H1 (cell line): Measurements from ENCODE around the gene CST5. TPM values are rescaled to one million over a fixed set of nuclear protein-coding genes. Genes with fewer than 3 reads are reported as not detected.

Experiments used
- CTCF ChIA-PET: fragments of 300-600 bp; sonication (Branson Sonifier 250); formaldehyde crosslinking; loops from one replicate; lab custom pipeline; 2021; ENCODE audit not compliant: partially characterized antibody; lab: Charles Lee
- POLR2A ChIA-PET: fragments of 300-600 bp; sonication (Branson Sonifier 250); formaldehyde crosslinking; loops from one replicate; lab custom pipeline; 2021; ENCODE audit warnings: inconsistent platforms; ENCODE audit not compliant: partially characterized antibody; lab: Charles Lee
- DNase-seq, 2 experiments: peaks; one replicate each; pipeline versions ENCODE4 v3.0.0 to v3.0.0-alpha.2; 2010 to 2022; ENCODE audit warnings: low spot score in 2 of 2, low read depth in 1 of 2, mixed read lengths in 1 of 2
- FAIRE-seq: peaks from 2 replicates; lab custom pipeline; 2011; peaks lifted over from hg19 to GRCh38; lab: Jason Lieb, UNC
- H2AFZ ChIP-seq: 2 replicates; pipeline ENCODE4 v1.8.1; 2012; ENCODE audit warnings: low read length, inconsistent platforms
- H2AK5ac ChIP-seq: 2 replicates; pipeline ENCODE4 v1.6.1; 2013; ENCODE audit warnings: low read depth, low read length
- H2BK120ac ChIP-seq: replicated peaks from 2 replicates; pipeline ENCODE3; 2013; ENCODE audit warnings: low read depth, low read length, inconsistent platforms
- H2BK12ac ChIP-seq: 2 replicates; pipeline ENCODE4 v1.6.1; 2013; ENCODE audit warnings: low read depth, low read length
- H2BK15ac ChIP-seq: 2 replicates; pipeline ENCODE4 v1.6.1; 2013; ENCODE audit warnings: low read length
- H2BK20ac ChIP-seq: 2 replicates; pipeline ENCODE4 v1.6.1; 2013; ENCODE audit warnings: low read length
- H2BK5ac ChIP-seq: 2 replicates; pipeline ENCODE4 v1.6.1; 2013; ENCODE audit warnings: low read depth, low read length
- H3K14ac ChIP-seq: 2 replicates; pipeline ENCODE4 v1.6.1; 2013; ENCODE audit warnings: inconsistent platforms; ENCODE audit not compliant: insufficient read length
- H3K18ac ChIP-seq: 2 replicates; pipeline ENCODE4 v1.6.1; 2013; ENCODE audit warnings: low read length; ENCODE audit errors: extremely low read depth
- H3K23ac ChIP-seq: 2 replicates; pipeline ENCODE4 v1.6.1; 2013; ENCODE audit warnings: inconsistent platforms; ENCODE audit not compliant: insufficient read length
- H3K23me2 ChIP-seq: 2 replicates; pipeline ENCODE4 v1.6.1; 2013; ENCODE audit warnings: low read depth, low read length
- H3K27ac ChIP-seq: 2 replicates; pipeline ENCODE4 v1.6.1; 2011; ENCODE audit warnings: low read depth, low read length, inconsistent platforms
- H3K27me3 ChIP-seq, 4 experiments: replicated peaks in 1 of 4; 1 replicate in 1 of 4; 2 replicates in 3 of 4; pipeline versions ENCODE4 v1.6.1 to v1.8.1; 2011 to 2013; ENCODE audit warnings: low read length in 3 of 4, mild to moderate bottlenecking in 3 of 4, inconsistent platforms in 2 of 4, mixed read lengths in 2 of 4, moderate library complexity in 1 of 4; ENCODE audit not compliant: control insufficient read depth in 3 of 4, insufficient read depth in 3 of 4; ENCODE audit errors: extremely low read depth in 1 of 4
- H3K36me3 ChIP-seq, 4 experiments: 2 replicates each; pipeline versions ENCODE4 v1.6.1 to v1.8.1; 2011 to 2013; ENCODE audit warnings: mild to moderate bottlenecking in 4 of 4, low read length in 3 of 4, moderate library complexity in 2 of 4, control low read depth in 1 of 4, inconsistent platforms in 1 of 4; ENCODE audit not compliant: insufficient read depth in 4 of 4, control insufficient read depth in 2 of 4
- H3K4ac ChIP-seq: replicated peaks from 2 replicates; pipeline ENCODE3; 2013; ENCODE audit warnings: low read length, low read depth, mixed read lengths, inconsistent platforms; ENCODE audit not compliant: insufficient read length
- H3K4me1 ChIP-seq, 4 experiments: replicated peaks in 1 of 4; 1 replicate in 1 of 4; 2 replicates in 3 of 4; pipeline versions ENCODE4 v1.6.1 to v1.8.1; 2011 to 2013; ENCODE audit warnings: low read length in 3 of 4, inconsistent platforms in 2 of 4, mixed read lengths in 1 of 4; ENCODE audit not compliant: insufficient read depth in 4 of 4, control insufficient read depth in 3 of 4
- H3K4me2 ChIP-seq, 2 experiments: 2 replicates each; pipeline versions ENCODE4 v1.6.1 to v1.8.1; 2011 to 2013; ENCODE audit warnings: low read depth in 2 of 2, low read length in 2 of 2, control low read depth in 1 of 2, inconsistent platforms in 1 of 2, mild to moderate bottlenecking in 1 of 2; ENCODE audit not compliant: insufficient read depth in 1 of 2
- H3K4me3 ChIP-seq, 4 experiments: fragments of 200-600, 300-600 bp in 1 of 4; sonication (generic), shearing (Covaris generic), sonication (Bioruptor Twin) in 1 of 4; 2 replicates each; pipeline versions ENCODE4 v1.5.1 to v1.8.1; 2011 to 2016; ENCODE audit warnings: low read length in 4 of 4, low read depth in 3 of 4, control low read depth in 2 of 4, inconsistent platforms in 2 of 4, mild to moderate bottlenecking in 2 of 4, mixed read lengths in 1 of 4, moderate library complexity in 1 of 4; ENCODE audit not compliant: insufficient read depth in 2 of 4; ENCODE audit errors: extremely low read depth in 1 of 4
- H3K56ac ChIP-seq: replicated peaks from 2 replicates; pipeline ENCODE3; 2013; ENCODE audit warnings: low read depth, mild to moderate bottlenecking, mixed read lengths, low read length, inconsistent platforms; ENCODE audit not compliant: insufficient read length
- H3K79me1 ChIP-seq: 2 replicates; pipeline ENCODE4 v1.6.1; 2013; ENCODE audit warnings: low read depth, low read length, control low read depth
- H3K79me2 ChIP-seq, 2 experiments: 2 replicates each; pipeline versions ENCODE4 v1.6.1 to v1.8.1; 2012 to 2013; ENCODE audit warnings: low read length in 2 of 2, mild to moderate bottlenecking in 2 of 2, inconsistent platforms in 1 of 2; ENCODE audit not compliant: insufficient read depth in 2 of 2, control insufficient read depth in 1 of 2
- H3K9ac ChIP-seq, 4 experiments: replicated peaks in 1 of 4; 1 replicate in 1 of 4; 2 replicates in 3 of 4; pipeline versions ENCODE4 v1.6.1 to v1.8.1; 2011 to 2013; ENCODE audit warnings: low read depth in 3 of 4, low read length in 3 of 4, control low read depth in 2 of 4, mild to moderate bottlenecking in 2 of 4, moderate library complexity in 2 of 4, inconsistent platforms in 1 of 4; ENCODE audit errors: extremely low read depth in 1 of 4
- H3K9me3 ChIP-seq, 2 experiments: 2 replicates each; pipeline versions ENCODE4 v1.6.1 to v1.8.1; 2012 to 2013; ENCODE audit warnings: mild to moderate bottlenecking in 2 of 2, moderate library complexity in 2 of 2, control low read depth in 1 of 2, inconsistent platforms in 1 of 2, low read depth in 1 of 2, low read length in 1 of 2, mixed read lengths in 1 of 2; ENCODE audit not compliant: insufficient read depth in 2 of 2
- H4K20me1 ChIP-seq, 2 experiments: replicated peaks in 1 of 2; 2 replicates each; pipeline versions ENCODE3 to v1.8.1; 2011 to 2013; ENCODE audit warnings: inconsistent platforms in 2 of 2, low read length in 2 of 2, mild to moderate bottlenecking in 1 of 2; ENCODE audit not compliant: insufficient read depth in 2 of 2, control insufficient read depth in 1 of 2
- H4K5ac ChIP-seq: 2 replicates; pipeline ENCODE4 v1.6.1; 2013; ENCODE audit warnings: low read length, low read depth, mixed read lengths, inconsistent platforms; ENCODE audit not compliant: insufficient read length
- H4K8ac ChIP-seq: 2 replicates; pipeline ENCODE4 v1.8.0; 2013; ENCODE audit warnings: mild to moderate bottlenecking, moderate library complexity, low read length, inconsistent platforms; ENCODE audit not compliant: insufficient read depth; ENCODE audit errors: extremely low read depth
- H4K91ac ChIP-seq: replicated peaks from 2 replicates; pipeline ENCODE3; 2013; ENCODE audit warnings: low read length, mixed read lengths, inconsistent platforms; ENCODE audit not compliant: insufficient read length
- CREB1 ChIP-seq: IDR thresholded peaks from 2 replicates; pipeline ENCODE4 v1.6.1; 2012; ENCODE audit warnings: inconsistent platforms
- KDM4A ChIP-seq: IDR thresholded peaks from one replicate; pipeline ENCODE4 v1.7.1; 2012; ENCODE audit warnings: low read depth, mild to moderate bottlenecking, moderate library complexity, low read length, inconsistent platforms; ENCODE audit not compliant: severe bottlenecking
- KDM5A ChIP-seq: fragments of 200-600 bp; IDR thresholded peaks from 2 replicates; pipeline ENCODE4 v1.7.1; 2012; ENCODE audit warnings: mild to moderate bottlenecking, low read length, inconsistent platforms, mixed read lengths
- MAX ChIP-seq: IDR thresholded peaks from 2 replicates; pipeline ENCODE4 v1.6.1; 2012; ENCODE audit warnings: inconsistent platforms
- RBBP5 ChIP-seq: IDR thresholded peaks from 2 replicates; pipeline ENCODE4 v1.7.1; 2012; ENCODE audit warnings: low read depth, mild to moderate bottlenecking, inconsistent platforms, low read length, moderate library complexity, borderline replicate concordance
- RXRA ChIP-seq: IDR thresholded peaks from 2 replicates; pipeline ENCODE4 v1.6.1; 2011; ENCODE audit warnings: low read depth, mild to moderate bottlenecking, low read length, moderate library complexity; ENCODE audit not compliant: insufficient read depth
- SP2 ChIP-seq: IDR thresholded peaks from 2 replicates; pipeline ENCODE4 v1.6.1; 2012; ENCODE audit warnings: mild to moderate bottlenecking, low read length, inconsistent platforms
- SUZ12 ChIP-seq: fragments of 200-600 bp; sonication (generic); IDR thresholded peaks from 2 replicates; pipeline ENCODE4 v1.6.1; 2012; ENCODE audit warnings: mild to moderate bottlenecking, inconsistent platforms, low read length, moderate library complexity, mixed read lengths
- ZNF274 ChIP-seq: IDR thresholded peaks from 2 replicates; pipeline ENCODE4 v1.7.0; 2012; ENCODE audit warnings: low read length, borderline replicate concordance; ENCODE audit errors: extremely low read depth
- WGBS, 2 experiments: shearing (Covaris generic) in 1 of 2; methylation state at CpG; one replicate each; pipeline versions ENCODE4 v1.1.6 to v1.1.7; 2013 to 2015; ENCODE audit warnings: low lambda C conversion rate in 2 of 2, mixed read lengths in 2 of 2, inconsistent platforms in 1 of 2, low coverage in 1 of 2, missing lambda C conversion rate in 1 of 2; ENCODE audit not compliant: insufficient replicate concordance in 2 of 2, insufficient coverage in 1 of 2, insufficient read length in 1 of 2; ENCODE audit errors: extremely low coverage in 1 of 2, missing lambda C conversion rate in 1 of 2; 5-methylcytosine and 5-hydroxymethylcytosine counted together
- polyA plus RNA-seq, 7 experiments: library from polyadenylated mRNA; depleted of rRNA in 3 of 7; stranded (reverse) in 5 of 7; unstranded in 2 of 7; fragments of >200 nt in 5 of 7; fragments of 200-250 nt in 2 of 7; gene quantifications; 1 replicate in 5 of 7; 2 replicates in 1 of 7; 4 replicates in 1 of 7; pipeline versions ENCODE4 v1.2.1 to v1.2.3, GENCODE V29; 2011 to 2013; ENCODE audit warnings: missing spikeins in 2 of 7, mixed read lengths in 2 of 7
- total RNA-seq: library from RNA; stranded (reverse); fragmentation: NEBNext Ultra II Directional; extraction: Animal tissue kit (Norgen Biotek cat#: 25700); gene quantifications from 2 replicates; pipeline ENCODE4 v1.2.1, GENCODE V29; 2021
- TF ChIP-seq, protein P1 (sequence below): IDR thresholded peaks from 2 replicates; pipeline ENCODE4 v1.6.1; 2011; ENCODE audit warnings: low read depth, mild to moderate bottlenecking, low read length; ENCODE audit not compliant: insufficient read depth
- TF ChIP-seq, protein P2 (sequence below): IDR thresholded peaks from 2 replicates; pipeline ENCODE4 v1.6.1; 2012; ENCODE audit warnings: inconsistent platforms

Gene CST5
- total and polyA plus RNA-seq, 2 of the 8 experiments (the other 6 are each of a cell fraction or from before 2014, with no cell fraction given): not detected

DNA sequence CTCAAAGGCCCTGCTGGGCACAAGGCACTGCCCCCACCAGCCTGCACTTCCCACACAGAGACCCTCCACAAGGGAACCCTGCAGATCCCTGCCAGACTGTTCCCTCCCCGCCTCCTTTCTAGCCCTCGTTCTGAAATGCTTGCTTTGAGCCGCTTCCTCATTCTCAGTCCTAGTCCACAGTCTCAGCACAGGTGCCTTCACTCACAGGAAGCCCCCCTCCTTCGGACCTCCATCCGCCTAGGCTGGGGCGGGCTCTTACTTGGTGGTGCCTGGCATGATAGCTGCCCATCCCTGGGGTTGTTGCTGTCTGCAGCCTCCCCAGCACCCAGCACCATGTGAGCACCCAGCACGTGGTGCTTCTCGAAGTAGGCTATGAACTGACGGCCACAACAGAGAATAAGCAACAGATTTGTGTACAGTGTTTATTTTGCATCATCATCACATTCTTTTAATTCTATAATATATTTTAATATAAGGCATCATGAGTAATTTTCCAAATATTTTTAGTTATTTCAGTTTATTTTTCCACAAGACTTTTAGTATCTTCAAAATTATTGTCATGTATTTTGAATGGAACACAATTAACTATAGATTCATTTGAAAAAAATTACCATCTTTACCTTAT, 12.3 kb downstream of the CST5 start:
- Histone ChIP-seq H3K9me3 (0 out of 4 replicates have a peak, but pooled peaks cover 0 to 3% of the 10 kb centered on the region in 2 experiments), H2AFZ (0 out of 2 replicates have a peak overlapping the region, but pooled peaks have one; percentile 36), H3K4ac (peak overlapping the region; percentile 79), H4K20me1 (no peaks in the 10 kb centered on the region), H2AK5ac (no peak overlapping the region), H2BK12ac (peak overlapping the region; percentile 45; the same call in 1 of the 2 replicates), H3K18ac (peak overlapping the region; percentile 11), H3K79me2 (no peaks in the 10 kb centered on the region), H3K36me3 (no peaks in the 10 kb centered on the region), H3K14ac (no peak overlapping the region), H3K27me3 (no peaks in the 10 kb centered on the region), H4K8ac (peak overlapping the region; percentile 23; the same call in 1 of the 2 replicates), H2BK20ac (peak overlapping the region; percentile 88; the same call in 1 of the 2 replicates), H2BK15ac (0 out of 2 replicates have a peak overlapping the region, but pooled peaks have one; percentile 53), H4K5ac (peak overlapping the region; percentile 28), H3K23ac (no peak overlapping the region), H2BK120ac (peak overlapping the region; percentile 95), H3K56ac (no peak overlapping the region), H2BK5ac (peak overlapping the region; percentile 92; the same call in 1 of the 2 replicates), H3K27ac (no peak overlapping the region), H3K9ac (no peak overlapping the region), H3K4me3 (no peak overlapping the region), H4K91ac (peak overlapping the region; percentile 94), H3K23me2 (no peaks in the 10 kb centered on the region), H3K4me2 (no peak overlapping the region; a peak in 1 of 4 replicates), H3K79me1 (no peaks in the 10 kb centered on the region), H3K4me1 (peaks cover 9 to 31% (median 17%) of the 10 kb centered on the region in 4 experiments; a peak in 6 of 7 replicates)
- FAIRE-seq (no peak), DNase-seq (peak in 1 of 2 experiments; percentile 53)
- 56% methylated on average over 9 of the region's 9 CpGs; no CpG with 5 or more reads in 1 of the 2 experiments for WGBS, 2 experiments
- ChIA-PET CTCF (no interaction called here), POLR2A (no interaction called here)
- TF ChIP-seq, protein P1, sequence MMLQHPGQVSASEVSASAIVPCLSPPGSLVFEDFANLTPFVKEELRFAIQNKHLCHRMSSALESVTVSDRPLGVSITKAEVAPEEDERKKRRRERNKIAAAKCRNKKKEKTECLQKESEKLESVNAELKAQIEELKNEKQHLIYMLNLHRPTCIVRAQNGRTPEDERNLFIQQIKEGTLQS: no peak
- TF ChIP-seq SUZ12 (no peak), KDM5A (no peak), KDM4A (no peak), MAX (0 out of 2 replicates have a peak, but pooled peaks have one; percentile 48), RBBP5 (no peak), ZNF274 (no peak), SP2 (no peak), RXRA (no peak), CREB1 (no peak)
- TF ChIP-seq, protein P2, sequence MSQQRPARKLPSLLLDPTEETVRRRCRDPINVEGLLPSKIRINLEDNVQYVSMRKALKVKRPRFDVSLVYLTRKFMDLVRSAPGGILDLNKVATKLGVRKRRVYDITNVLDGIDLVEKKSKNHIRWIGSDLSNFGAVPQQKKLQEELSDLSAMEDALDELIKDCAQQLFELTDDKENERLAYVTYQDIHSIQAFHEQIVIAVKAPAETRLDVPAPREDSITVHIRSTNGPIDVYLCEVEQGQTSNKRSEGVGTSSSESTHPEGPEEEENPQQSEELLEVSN: peak; percentile 45; the same call in 1 of the 2 replicates
